Smooth muscle cell (in vitro differentiated cells): ENCODE data around the gene SPARC. TPM values are rescaled to one million over a fixed set of nuclear protein-coding genes. Genes with fewer than 3 reads are reported as not detected.

ENCODE experiments used
- DNase-seq: peaks from one replicate; lab custom pipeline; 2025; ENCODE audit not compliant: unreplicated experiment; lab: John Stamatoyannopoulos, UW
- H2AFZ ChIP-seq: fragments of 200-600 bp; sonication (generic); 2 replicates; pipeline ENCODE4 v1.6.0; 2016; ENCODE audit warnings: antibody characterized with exemption, low read depth, mild to moderate bottlenecking
- H3F3A ChIP-seq: fragments of 200-600 bp; sonication (generic); 2 replicates; pipeline ENCODE4 v1.6.0; 2017; ENCODE audit warnings: antibody characterized with exemption, low read depth
- H3K27ac ChIP-seq: fragments of 200-600 bp; sonication (generic); 2 replicates; pipeline ENCODE4 v1.5.1; 2016; ENCODE audit warnings: low read depth, mild to moderate bottlenecking
- H3K27me3 ChIP-seq: fragments of 200-600 bp; sonication (generic); 2 replicates; pipeline ENCODE4 v1.6.1; 2016; ENCODE audit warnings: low read depth, mild to moderate bottlenecking
- H3K36me3 ChIP-seq: fragments of 200-600 bp; sonication (generic); 2 replicates; pipeline ENCODE4 v1.5.1; 2016; ENCODE audit warnings: low read depth
- H3K4me1 ChIP-seq: fragments of 200-600 bp; sonication (generic); 2 replicates; pipeline ENCODE4 v1.5.1; 2016; ENCODE audit warnings: low read depth
- H3K4me2 ChIP-seq: fragments of 200-600 bp; sonication (generic); 2 replicates; pipeline ENCODE4 v1.6.0; 2016; ENCODE audit warnings: mild to moderate bottlenecking
- H3K4me3 ChIP-seq: fragments of 200-600 bp; sonication (generic); 2 replicates; pipeline ENCODE4 v1.5.1; 2016; ENCODE audit warnings: mild to moderate bottlenecking
- H3K79me2 ChIP-seq: fragments of 200-600 bp; sonication (generic); 2 replicates; pipeline ENCODE4 v1.6.0; 2016; ENCODE audit warnings: low read depth, mild to moderate bottlenecking
- H3K9ac ChIP-seq: fragments of 200-600 bp; sonication (generic); 2 replicates; pipeline ENCODE4 v1.6.0; 2016; ENCODE audit warnings: low read depth
- H3K9me3 ChIP-seq: fragments of 200-600 bp; sonication (generic); replicated peaks from 2 replicates; pipeline ENCODE4 v1.5.1; 2016; ENCODE audit warnings: low read depth
- H4K20me1 ChIP-seq: fragments of 200-600 bp; sonication (generic); 2 replicates; pipeline ENCODE4 v1.6.0; 2016; ENCODE audit warnings: low read depth
- CTCF ChIP-seq: fragments of 200-600 bp; sonication (generic); IDR thresholded peaks from 2 replicates; pipeline ENCODE4 v1.5.1; 2017; ENCODE audit warnings: borderline replicate concordance, mild to moderate bottlenecking, antibody characterized with exemption; ENCODE audit not compliant: insufficient read depth, poor library complexity, severe bottlenecking
- WGBS: methylation state at CpG from one replicate; pipeline ENCODE4 v1.1.7; 2016; ENCODE audit warnings: low lambda C conversion rate; 5-methylcytosine and 5-hydroxymethylcytosine counted together
- polyA plus RNA-seq: library from polyadenylated mRNA; unstranded; fragments of >200 nt; fragmentation: Nextera tagmentation; extraction: Ambion mirVana; gene quantifications from 2 replicates; pipeline ENCODE4 v1.2.1, GENCODE V29; 2016
- total RNA-seq: library from RNA; depleted of rRNA; stranded (reverse); fragments of >200 nt; gene quantifications from 2 replicates; pipeline ENCODE4 v1.2.3, GENCODE V29; 2014

The SPARC gene
- total and polyA plus RNA-seq, 2 experiments from 2014 or later: 7,113 to 19,518 TPM

GRCh38 chr5:151618907-151619306, 67.8 kb downstream of the SPARC start:
- 33% methylated on average over 2 of the region's 2 CpGs for WGBS

GRCh38 chr5:151617841-151618710, 68.6 kb downstream of the SPARC start:
- no peak for DNase-seq
- no peaks in the 10 kb centered on the region for H3K79me2 ChIP-seq
- H3K4me1 ChIP-seq: peaks cover 20% of the 10 kb centered on the region
- H3K9me3 ChIP-seq: no peaks in the 10 kb centered on the region
- WGBS: 83% methylated on average over 3 of the region's 3 CpGs
- peaks cover 12% of the 10 kb centered on the region for H3K27me3 ChIP-seq
- TF ChIP-seq CTCF: no peak
- H3K36me3 ChIP-seq: no peaks in the 10 kb centered on the region
- no peak overlapping the region for H2AFZ ChIP-seq
- no peak overlapping the region for H3K4me2 ChIP-seq
- H4K20me1 ChIP-seq: no peaks in the 10 kb centered on the region
- H3K27ac ChIP-seq: peak overlapping the region; percentile 61
- H3K4me3 ChIP-seq: no peak overlapping the region
- no peak overlapping the region for H3K9ac ChIP-seq
- no peaks in the 10 kb centered on the region for H3F3A ChIP-seq

More at GRCh38 chr5:151618907-151619306, 67.8 kb downstream of the SPARC start:
- DNase-seq: no peak
- H3F3A ChIP-seq: no peaks in the 10 kb centered on the region
- no peaks in the 10 kb centered on the region for H3K9me3 ChIP-seq
- H3K9ac ChIP-seq: no peak overlapping the region
- no peak overlapping the region for H3K4me2 ChIP-seq
- peaks cover 20% of the 10 kb centered on the region for H3K4me1 ChIP-seq
- peak overlapping the region; percentile 61 for H3K27ac ChIP-seq
- no peak overlapping the region for H2AFZ ChIP-seq
- no peak overlapping the region for H3K4me3 ChIP-seq
- H3K36me3 ChIP-seq: no peaks in the 10 kb centered on the region
- no peaks in the 10 kb centered on the region for H3K79me2 ChIP-seq
- H3K27me3 ChIP-seq: peaks cover 5% of the 10 kb centered on the region
- no peak for TF ChIP-seq CTCF
- H4K20me1 ChIP-seq: no peaks in the 10 kb centered on the region

DNA sequence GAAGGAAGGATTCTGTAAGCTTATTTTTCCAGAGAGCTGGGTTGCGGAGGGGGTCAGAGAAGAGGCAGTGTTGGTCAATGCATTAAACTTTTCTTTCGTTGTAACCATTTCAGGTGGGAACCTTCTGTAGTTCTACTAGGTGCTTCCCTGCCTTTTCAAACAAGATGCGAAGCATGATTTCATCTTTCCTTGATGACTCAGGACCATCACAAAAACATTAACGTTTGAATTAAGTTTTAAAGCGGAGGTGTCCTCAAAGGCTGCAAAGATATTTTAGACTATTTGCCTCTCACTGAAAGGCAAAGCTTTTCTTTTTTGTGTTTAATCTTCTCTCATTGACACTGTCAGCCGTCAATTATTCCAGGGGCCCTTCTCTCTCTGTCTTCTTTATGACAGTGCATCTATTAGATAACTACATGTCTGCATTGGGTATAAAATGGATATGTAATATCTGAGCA, 69.3 kb downstream of the SPARC start:
- TF ChIP-seq CTCF: no peak

More for the DNA sequence above, 69.3 kb downstream of the SPARC start:
- peaks cover 12% of the 10 kb centered on the region for H3K27me3 ChIP-seq
- no peak overlapping the region for H3K9ac ChIP-seq
- H3F3A ChIP-seq: no peaks in the 10 kb centered on the region
- H3K4me2 ChIP-seq: no peak overlapping the region
- H3K79me2 ChIP-seq: no peaks in the 10 kb centered on the region
- no peaks in the 10 kb centered on the region for H3K36me3 ChIP-seq
- no peaks in the 10 kb centered on the region for H3K9me3 ChIP-seq
- H2AFZ ChIP-seq: no peak overlapping the region
- no peaks in the 10 kb centered on the region for H4K20me1 ChIP-seq
- peaks cover 20% of the 10 kb centered on the region for H3K4me1 ChIP-seq
- no peak for DNase-seq
- no peak overlapping the region for H3K4me3 ChIP-seq
- peak overlapping the region; percentile 61 for H3K27ac ChIP-seq
- WGBS: 71% methylated on average over 6 of the region's 6 CpGs
